GDM1 (cell line): ENCODE data around the gene NUCKS1.

Experiments used
- DNase-seq: peaks from one replicate; lab custom pipeline; 2025; lab: John Stamatoyannopoulos, UW

Gene NUCKS1

GRCh38 chr1:205750138-205751035, at the start of gene NUCKS1:
TSS of gene NUCKS1 (minus strand) at chr1:205750182. CDS start at chr1:205749973, 209 bp downstream.
- DNase-seq, result peak; percentile 99

GRCh38 chr1:205798577-205798976, 48.6 kb upstream of the NUCKS1 start:
- no peak for DNase-seq

GRCh38 chr1:205797168-205797567, 47.2 kb upstream of the NUCKS1 start:
- DNase-seq, result no peak

- no peak for DNase-seq
These were observed 44.2 kb upstream of the NUCKS1 start for GRCh38 chr1:205794011-205794730.

GRCh38 chr1:205792961-205793673, 43.1 kb upstream of the NUCKS1 start:
- no peak for DNase-seq

GRCh38 chr1:205792481-205792881, 42.5 kb upstream of the NUCKS1 start:
- no peak for DNase-seq

- DNase-seq, result peak; percentile 33
These were observed 41.7 kb upstream of the NUCKS1 start for GRCh38 chr1:205791568-205792180.

GRCh38 chr1:205787287-205787916, 37.4 kb upstream of the NUCKS1 start:
- no peak for DNase-seq

GRCh38 chr1:205786601-205787000, 36.6 kb upstream of the NUCKS1 start:
- no peak for DNase-seq

GRCh38 chr1:205785446-205785845, 35.5 kb upstream of the NUCKS1 start:
- DNase-seq, result no peak

GRCh38 chr1:205783904-205784303, 33.9 kb upstream of the NUCKS1 start:
- DNase-seq, result no peak

GRCh38 chr1:205783433-205783795, 33.4 kb upstream of the NUCKS1 start:
- no peak for DNase-seq

GRCh38 chr1:205782627-205783432, 32.8 kb upstream of the NUCKS1 start:
- no peak for DNase-seq

GRCh38 chr1:205780335-205780734, 30.4 kb upstream of the NUCKS1 start:
- no peak for DNase-seq

- peak; percentile 43 for DNase-seq
These were observed 28.0 kb upstream of the NUCKS1 start for GRCh38 chr1:205777994-205778393.

GRCh38 chr1:205775717-205776056, 25.7 kb upstream of the NUCKS1 start:
- DNase-seq, result no peak

- peak; percentile 70 for DNase-seq
These were observed 25.2 kb upstream of the NUCKS1 start, which contains the start of gene RAB29 for GRCh38 chr1:205775015-205775716. TSS of gene RAB29 (minus strand) at chr1:205775482. CDS start at chr1:205774956, 526 bp downstream.

- no peak for DNase-seq
These were observed 24.4 kb upstream of the NUCKS1 start for GRCh38 chr1:205774198-205775014.

GRCh38 chr1:205772607-205773032, 22.6 kb upstream of the NUCKS1 start:
- no peak for DNase-seq
